ENCODE results near the gene FBXL19. TPM values are rescaled to one million over a fixed set of nuclear protein-coding genes. Genes with fewer than 3 reads are reported as not detected.

FBXL19 gene
- total and polyA plus RNA-seq, 2 of the 13 experiments (the other 11 are each of a cell fraction or from before 2014, with no cell fraction given), result 6.0 to 13.7 TPM

GRCh38 chr16:30948667-30949649, 25.6 kb downstream of the FBXL19 start, which contains the start of gene ORAI3 (continued):
- TF ChIP-seq MAFK (conservative IDR thresholded peaks at IDR 0.05 in 1 of 2, IDR thresholded peaks at IDR 0.05 in 1 of 2; ENCODE audit: low read length in 2 of 2), result no peak
- no peak for TF ChIP-seq CBFB (CRISPR knock-in tag; IDR thresholded peaks at IDR 0.05)
- TF ChIP-seq ZNF879 (CRISPR knock-in tag; IDR thresholded peaks at IDR 0.05), result no peak; the same call in 1 of the 2 replicates
- no peak for TF ChIP-seq JUND (CRISPR knock-in tag; IDR thresholded peaks at IDR 0.05)
- TF ChIP-seq ZFX (CRISPR knock-in tag; IDR thresholded peaks at IDR 0.05; ENCODE audit: low read depth), result peak; percentile 88; the same call in 1 of the 2 replicates
- peak; percentile 24; the same call in 1 of the 2 replicates for TF ChIP-seq RAD21 (CRISPR knock-in tag; IDR thresholded peaks at IDR 0.05)
- 0 out of 2 replicates have a peak, but pooled peaks have one; percentile 75 for TF ChIP-seq ZNF780A (CRISPR knock-in tag; IDR thresholded peaks at IDR 0.05)
- no peak for TF ChIP-seq AFF4 (CRISPR knock-in tag; IDR thresholded peaks at IDR 0.05)
- TF ChIP-seq FOXP1 (IDR thresholded peaks at IDR 0.05), result no peak
- TF ChIP-seq FOXP1 (CRISPR knock-in tag; IDR thresholded peaks at IDR 0.05), result no peak
- no peak for TF ChIP-seq NFYB (CRISPR knock-in tag; IDR thresholded peaks at IDR 0.05)
- TF ChIP-seq ZNF343 (CRISPR knock-in tag; IDR thresholded peaks at IDR 0.05), result no peak; the same call in 1 of the 2 replicates
- TF ChIP-seq ZNF414 (CRISPR knock-in tag; IDR thresholded peaks at IDR 0.05), result no peak; the same call in 1 of the 2 replicates
- TF ChIP-seq ZNF296 (CRISPR knock-in tag; conservative IDR thresholded peaks at IDR 0.05), result peak; percentile 54; the same call in 1 of the 2 replicates
- TF ChIP-seq ZBTB25 (CRISPR knock-in tag; IDR thresholded peaks at IDR 0.05), result no peak
- peak; percentile 53 for TF ChIP-seq SAP130 (CRISPR knock-in tag; IDR thresholded peaks at IDR 0.05; ENCODE audit: low read depth)

All from HepG2 (cell line).